ENCODE data around the gene UBE2Z. TPM values are rescaled to one million over a fixed set of nuclear protein-coding genes. Genes with fewer than 3 reads are reported as not detected.
"Not testable (repeated sequence)": the region's sequence is repeated elsewhere in the genome, so short reads cannot be mapped to it uniquely, and the experiment has no call there.

The UBE2Z gene
- total and polyA plus RNA-seq, 2 experiments from 2014 or later = 85.6 to 124 TPM

DNA sequence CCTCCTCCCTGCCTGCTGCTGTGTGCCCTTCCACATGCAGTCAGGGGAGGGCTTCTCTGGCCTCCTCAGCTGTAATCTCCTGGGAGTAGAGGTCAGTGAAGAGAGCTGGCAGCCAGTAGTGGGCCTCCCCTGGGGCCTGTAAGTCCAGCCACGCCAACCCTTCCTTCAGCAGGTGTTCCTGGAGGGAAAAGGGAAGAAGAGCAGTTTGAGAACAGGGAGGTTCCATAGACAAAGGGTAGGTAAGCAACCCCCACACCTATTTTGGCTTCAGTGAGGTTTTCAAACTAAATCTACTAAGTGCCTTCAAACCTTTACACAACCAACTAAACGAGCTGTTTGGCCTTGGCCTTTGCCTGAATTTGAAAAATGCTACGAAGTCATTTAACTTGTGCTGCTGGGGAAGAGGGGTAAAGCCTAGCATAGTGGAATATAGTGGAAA, 22.2 kb downstream of the UBE2Z start:
- Histone ChIP-seq H2AFZ (no peak overlapping the region), H3K4me3 (no peak overlapping the region), H4K20me1 (ENCODE audit: insufficient read depth) (no peaks in the 10 kb centered on the region), H3K27me3 (replicated peaks; ENCODE audit: insufficient read depth) (no peaks in the 10 kb centered on the region), H3K27ac (0 out of 2 replicates have a peak overlapping the region, but pooled peaks have one; percentile 3), H3K4me2 (ENCODE audit: unreplicated experiment) (no peak overlapping the region), H3K9me2 (ENCODE audit: insufficient read depth) (no peaks in the 10 kb centered on the region), H3K4me1 (ENCODE audit: insufficient read depth) (no peaks in the 10 kb centered on the region), H3K36me3 (ENCODE audit: low read depth) (peaks cover 75% of the 10 kb centered on the region), H3K9me3 (ENCODE audit: low read depth) (no peaks in the 10 kb centered on the region), H3K9ac (no peak overlapping the region), H3K79me2 (ENCODE audit: insufficient read depth) (peaks cover 30% of the 10 kb centered on the region), H3F3A (ENCODE audit: insufficient read depth) (peaks cover 70% of the 10 kb centered on the region)
- no peak for TF ChIP-seq EZH2 (IDR thresholded peaks at IDR 0.05; ENCODE audit: insufficient read depth, poor library complexity, severe bottlenecking)
- TF ChIP-seq EZH2phosphoT487 (IDR thresholded peaks at IDR 0.05; ENCODE audit: insufficient read depth, low read depth) = no peak
- in situ Hi-C loops (cut with MboI) = no loop called here
- DNase-seq = no peak
- WGBS, 2 experiments (ENCODE audit: low coverage in 1 of 2, low lambda C conversion rate in 2 of 2, missing lambda C conversion rate in 2 of 2) = 79 to 88% methylated on average over 3 of the region's 3 CpGs

- H3K27me3 ChIP-seq (replicated peaks; ENCODE audit: insufficient read depth) = no peaks in the 10 kb centered on the region
- H3F3A ChIP-seq (ENCODE audit: insufficient read depth) = peaks cover 66% of the 10 kb centered on the region
- in situ Hi-C loops (cut with MboI) = no loop called here
- no peaks in the 10 kb centered on the region for H3K9me2 ChIP-seq (ENCODE audit: insufficient read depth)
- H3K27ac ChIP-seq = no peak overlapping the region
- no peak for DNase-seq
- no peaks in the 10 kb centered on the region for H3K9me3 ChIP-seq (ENCODE audit: low read depth)
- no peak overlapping the region for H3K4me2 ChIP-seq (ENCODE audit: unreplicated experiment)
- H3K4me1 ChIP-seq (ENCODE audit: insufficient read depth) = no peaks in the 10 kb centered on the region
- 79 to 97% methylated on average over 6 of the region's 6 CpGs for WGBS, 2 experiments (ENCODE audit: low coverage in 1 of 2, low lambda C conversion rate in 2 of 2, missing lambda C conversion rate in 2 of 2)
- H3K9ac ChIP-seq = no peak overlapping the region
- H3K4me3 ChIP-seq = no peak overlapping the region
- peaks cover 73% of the 10 kb centered on the region for H3K36me3 ChIP-seq (ENCODE audit: low read depth)
- no peaks in the 10 kb centered on the region for H4K20me1 ChIP-seq (ENCODE audit: insufficient read depth)
- H3K79me2 ChIP-seq (ENCODE audit: insufficient read depth) = peaks cover 4% of the 10 kb centered on the region
- no peak overlapping the region for H2AFZ ChIP-seq
- TF ChIP-seq EZH2 (IDR thresholded peaks at IDR 0.05; ENCODE audit: insufficient read depth, poor library complexity, severe bottlenecking) = no peak
- TF ChIP-seq EZH2phosphoT487 (IDR thresholded peaks at IDR 0.05; ENCODE audit: insufficient read depth, low read depth) = no peak
Measured at GRCh38 chr17:48933035-48933434, 24.8 kb downstream of the UBE2Z start.

- no peak for TF ChIP-seq EZH2phosphoT487 (IDR thresholded peaks at IDR 0.05; ENCODE audit: insufficient read depth, low read depth)
- TF ChIP-seq EZH2 (IDR thresholded peaks at IDR 0.05; ENCODE audit: insufficient read depth, poor library complexity, severe bottlenecking) = no peak
- Histone ChIP-seq H3K4me3 (peak within 1 kb of the TSS; percentile 92), H3F3A (ENCODE audit: insufficient read depth) (no peaks in the 10 kb centered on the region), H3K27me3 (replicated peaks; ENCODE audit: insufficient read depth) (no peaks in the 10 kb centered on the region), H3K79me2 (ENCODE audit: insufficient read depth) (peaks cover 36% of the 10 kb centered on the region), H3K9ac (peak within 1 kb of the TSS; percentile 92), H3K27ac (peak within 1 kb of the TSS; percentile 87), H3K4me2 (ENCODE audit: unreplicated experiment) (peak within 1 kb of the TSS; percentile 99), H4K20me1 (ENCODE audit: insufficient read depth) (no peaks in the 10 kb centered on the region), H3K4me1 (ENCODE audit: insufficient read depth) (peaks cover 13% of the 10 kb centered on the region; the same call in 1 of the 2 replicates), H3K9me2 (ENCODE audit: insufficient read depth) (no peaks in the 10 kb centered on the region), H3K9me3 (ENCODE audit: low read depth) (no peaks in the 10 kb centered on the region), H3K36me3 (ENCODE audit: low read depth) (peaks cover 5% of the 10 kb centered on the region; the same call in 1 of the 2 replicates), H2AFZ (peak within 1 kb of the TSS; percentile 94)
- WGBS, 2 experiments (ENCODE audit: low coverage in 1 of 2, low lambda C conversion rate in 2 of 2, missing lambda C conversion rate in 2 of 2) = 3 to 4% methylated on average over 42 to 49 of the region's 55 CpGs
- in situ Hi-C loops (cut with MboI) = no loop called here
- DNase-seq = peak; percentile 96
Measured at GRCh38 chr17:48944515-48945260, 36.5 kb downstream of the UBE2Z start, which contains the start of gene SNF8. Gene SNF8, minus strand, starts transcription at chr17:48944842. Its CDS starts 108 bp downstream, at chr17:48944734.

- peak overlapping the region; percentile 87 for H3K27ac ChIP-seq
- in situ Hi-C loops (cut with MboI) = not testable (repeated sequence)
- 91 to 93% methylated on average over 14 to 16 of the region's 16 CpGs for WGBS, 2 experiments (ENCODE audit: low coverage in 1 of 2, low lambda C conversion rate in 2 of 2, missing lambda C conversion rate in 2 of 2)
Measured at GRCh38 chr17:48945261-48945651, 37.0 kb downstream of the UBE2Z start.

More at GRCh38 chr17:48945261-48945651, 37.0 kb downstream of the UBE2Z start:
- Histone ChIP-seq H2AFZ (peak overlapping the region; percentile 94), H3K4me2 (ENCODE audit: unreplicated experiment) (peak overlapping the region; percentile 94), H3K4me1 (ENCODE audit: insufficient read depth) (peaks cover 13% of the 10 kb centered on the region; the same call in 1 of the 2 replicates), H3K4me3 (peak overlapping the region; percentile 92), H3K9ac (peak overlapping the region; percentile 92), H3K79me2 (ENCODE audit: insufficient read depth) (peaks cover 36% of the 10 kb centered on the region)
- H3K9me3 ChIP-seq (ENCODE audit: low read depth); H3K9me2 ChIP-seq (ENCODE audit: insufficient read depth); H4K20me1 ChIP-seq (ENCODE audit: insufficient read depth); DNase-seq; H3K36me3 ChIP-seq (ENCODE audit: low read depth); H3K27me3 ChIP-seq (replicated peaks; ENCODE audit: insufficient read depth); H3F3A ChIP-seq (ENCODE audit: insufficient read depth): not testable (repeated sequence)
